ENCODE data around the gene ZSWIM4.
"Not testable (repeated sequence)": the region's sequence is repeated elsewhere in the genome, so short reads cannot be mapped to it uniquely, and the experiment has no call there.

Gene ZSWIM4

GRCh38 chr19:13794757-13795589 lies at the start of gene ZSWIM4:
Gene ZSWIM4, plus strand, starts transcription at chr19:13795443. Its CDS starts 206 bp downstream, at chr19:13795649.
- peak; percentile 88 to 90 for DNase-seq (ENCODE audit: low read depth in 2 of 2)

- no peak for DNase-seq (ENCODE audit: low read depth in 2 of 2)
These were observed 48.2 kb upstream of the ZSWIM4 start for GRCh38 chr19:13747098-13747453.

- DNase-seq (ENCODE audit: low read depth in 2 of 2) = no peak
These were observed 46.9 kb upstream of the ZSWIM4 start for GRCh38 chr19:13748169-13748828.

- no peak for DNase-seq (ENCODE audit: low read depth in 2 of 2)
These were observed 43.8 kb upstream of the ZSWIM4 start for GRCh38 chr19:13751436-13751835.

- DNase-seq (ENCODE audit: low read depth in 2 of 2) = not testable (repeated sequence)
These were observed 41.6 kb upstream of the ZSWIM4 start for GRCh38 chr19:13753622-13754021.

GRCh38 chr19:13756210-13756609 lies 39.0 kb upstream of the ZSWIM4 start:
- DNase-seq (ENCODE audit: low read depth in 2 of 2) = no peak

GRCh38 chr19:13757805-13758772 lies 37.2 kb upstream of the ZSWIM4 start:
- DNase-seq (ENCODE audit: low read depth in 2 of 2) = no peak

- no peak for DNase-seq (ENCODE audit: low read depth in 2 of 2)
These were observed 36.4 kb upstream of the ZSWIM4 start for GRCh38 chr19:13758795-13759194.

- no peak for DNase-seq (ENCODE audit: low read depth in 2 of 2)
These were observed 33.8 kb upstream of the ZSWIM4 start for GRCh38 chr19:13761423-13761822.

- no peak for DNase-seq (ENCODE audit: low read depth in 2 of 2)
These were observed 32.5 kb upstream of the ZSWIM4 start for GRCh38 chr19:13762635-13763235.

GRCh38 chr19:13763265-13763664 lies 32.0 kb upstream of the ZSWIM4 start:
- DNase-seq (ENCODE audit: low read depth in 2 of 2) = no peak

- peak; percentile 39 to 45 for DNase-seq (ENCODE audit: low read depth in 2 of 2)
These were observed 31.0 kb upstream of the ZSWIM4 start, which contains the start of gene MRI1 for GRCh38 chr19:13764101-13764807. Gene MRI1, plus strand, starts transcription at chr19:13764522. Its CDS starts 67 bp downstream, at chr19:13764589.

GRCh38 chr19:13764821-13765394 lies 30.3 kb upstream of the ZSWIM4 start:
- DNase-seq (ENCODE audit: low read depth in 2 of 2) = peak in 1 of 2 donors; percentile 30

GRCh38 chr19:13765395-13766094 lies 29.7 kb upstream of the ZSWIM4 start:
- no peak for DNase-seq (ENCODE audit: low read depth in 2 of 2)

GRCh38 chr19:13766095-13766481 lies 29.2 kb upstream of the ZSWIM4 start:
- no peak for DNase-seq (ENCODE audit: low read depth in 2 of 2)

GRCh38 chr19:13768510-13768909 lies 26.7 kb upstream of the ZSWIM4 start:
- DNase-seq (ENCODE audit: low read depth in 2 of 2) = no peak

- DNase-seq (ENCODE audit: low read depth in 2 of 2) = no peak
These were observed 25.1 kb upstream of the ZSWIM4 start for GRCh38 chr19:13770013-13770635.

GRCh38 chr19:13774217-13775191 lies 20.7 kb upstream of the ZSWIM4 start, which contains the start of gene C19orf53:
Gene C19orf53, plus strand, starts transcription at chr19:13774456. Its CDS starts 22 bp downstream, at chr19:13774478.
- DNase-seq (ENCODE audit: low read depth in 2 of 2) = peak; percentile 73 to 75
